ENCODE results near the gene CTDNEP1. TPM values are rescaled to one million over a fixed set of nuclear protein-coding genes. Genes with fewer than 3 reads are reported as not detected.

The CTDNEP1 gene
- total RNA-seq: 100 to 1,000 TPM in 4 of 7 donors, 10 to 100 TPM in 3; 83.1 to 133 (median 119) TPM
- 100 to 1,000 TPM in 1 of 3 donors, 10 to 100 TPM in 2; 69.3 to 104 (median 86.1) TPM for polyA plus RNA-seq
- long read RNA-seq, donor 1, transcript CTDNEP1-210 (8 exons, 1,708 nt): major isoform, 29 of 43 reads
- long read RNA-seq, donor 1, partial matches to known transcripts: 12 of 43 reads
- long read RNA-seq, donor 1, other reads (novel, unspliced or antisense): 0 of 43 reads
- long read RNA-seq, donor 2, transcript CTDNEP1-210 (8 exons, 1,708 nt): major isoform, 36 of 53 reads
- long read RNA-seq, donor 2, partial matches to known transcripts: 14 of 53 reads
- long read RNA-seq, donor 2, other reads (novel, unspliced or antisense): 0 of 53 reads

- Histone ChIP-seq H3K27me3 (replicated peaks in 1 of 7) (no peaks in the 10 kb centered on the region), H3K4me1 (peaks cover 30 to 64% (median 46%) of the 10 kb centered on the region in 6 donors), H3K4me3 (peak within 1 kb of the TSS; percentile 89 to 99 (median 94)), H3K9me3 (no peaks in the 10 kb centered on the region), H3K27ac (peak within 1 kb of the TSS; percentile 97 to 100 (median 99)), H3K36me3 (peaks cover 0 to 48% (median 33%) of the 10 kb centered on the region in 6 donors)
- WGBS, 5 donors: 1% methylated on average over 28 to 41 of the region's 41 CpGs
- TF ChIP-seq CTCF (IDR thresholded peaks at IDR 0.05 in 8 of 11, conservative IDR thresholded peaks at IDR 0.05 in 3 of 11) (no peak), POLR2AphosphoS5 (IDR thresholded peaks at IDR 0.05) (peak in 1 of 3 donors; percentile 74), POLR2A (IDR thresholded peaks at IDR 0.05) (peak in 1 of 3 donors; percentile 16)
- DNase-seq: peak; percentile 99
- intact Hi-C loops (cut with DNase I; ENCODE audit: low total_unique reads): no loop called here
Measured at GRCh38 chr17:7251661-7252175, at the start of gene CTDNEP1. TSS of gene CTDNEP1 (minus strand) at chr17:7251734. CDS start at chr17:7251296, 438 bp downstream.

DNA sequence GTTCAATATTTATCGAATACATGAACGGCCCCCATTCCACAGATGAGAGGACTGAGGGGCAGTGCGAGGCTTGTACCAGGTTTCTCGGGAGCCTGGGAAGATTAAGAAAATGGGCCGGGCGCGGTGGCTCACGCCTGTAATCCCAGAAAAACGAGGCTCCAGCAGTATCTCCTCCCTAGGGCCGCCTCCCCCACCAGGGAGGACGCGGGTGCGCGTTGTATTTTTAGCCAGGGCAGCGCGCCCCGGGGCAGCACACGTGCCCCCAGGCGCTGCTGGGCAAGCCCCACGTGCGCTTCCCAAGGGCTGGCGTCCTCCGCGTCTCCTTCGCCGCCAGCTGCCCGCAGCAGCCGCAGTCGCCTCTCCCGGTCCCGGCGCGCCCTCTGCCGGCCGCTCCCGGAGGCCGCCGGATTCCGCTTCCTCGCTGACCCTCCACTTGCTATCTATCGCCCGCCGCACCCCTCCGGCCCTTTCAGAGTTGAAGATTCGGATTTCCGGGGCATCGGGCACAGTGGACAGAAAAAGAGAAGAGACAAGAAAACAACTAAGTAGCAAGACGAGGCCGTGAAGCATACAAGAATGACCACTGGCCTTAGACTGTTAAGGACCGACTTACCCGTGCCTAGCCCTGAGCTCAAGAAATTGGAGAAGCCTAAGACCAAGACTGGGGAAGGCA, 44.8 kb upstream of the CTDNEP1 start:
- no peaks in the 10 kb centered on the region for H3K36me3 ChIP-seq
- peaks cover 17 to 40% (median 33%) of the 10 kb centered on the region in 6 donors for H3K4me1 ChIP-seq
- H3K27ac ChIP-seq: peak overlapping the region in 1 of 8 donors; percentile 7
- intact Hi-C loops (cut with DNase I; ENCODE audit: low total_unique reads): loop anchor here (2.0 to 10.0 kb wide), 2 partner anchors 16 to 48 kb away; partner anchors contain the start of gene SLC2A4
- WGBS, 5 donors: 4 to 6% (median 5%) methylated on average over 37 to 51 of the region's 51 CpGs
- H3K4me3 ChIP-seq: peak overlapping the region in 2 of 8 donors; percentile 37 to 52
- DNase-seq: peak; percentile 94
- peaks cover 0 to 61% (median 38%) of the 10 kb centered on the region in 7 donors for H3K27me3 ChIP-seq (replicated peaks in 1 of 7)
- TF ChIP-seq POLR2A (IDR thresholded peaks at IDR 0.05) (no peak), POLR2AphosphoS5 (IDR thresholded peaks at IDR 0.05) (peak; percentile 49 to 80 (median 68)), CTCF (IDR thresholded peaks at IDR 0.05 in 8 of 11, conservative IDR thresholded peaks at IDR 0.05 in 3 of 11) (peak; percentile 62 to 96 (median 89))
- H3K9me3 ChIP-seq: no peaks in the 10 kb centered on the region

DNA sequence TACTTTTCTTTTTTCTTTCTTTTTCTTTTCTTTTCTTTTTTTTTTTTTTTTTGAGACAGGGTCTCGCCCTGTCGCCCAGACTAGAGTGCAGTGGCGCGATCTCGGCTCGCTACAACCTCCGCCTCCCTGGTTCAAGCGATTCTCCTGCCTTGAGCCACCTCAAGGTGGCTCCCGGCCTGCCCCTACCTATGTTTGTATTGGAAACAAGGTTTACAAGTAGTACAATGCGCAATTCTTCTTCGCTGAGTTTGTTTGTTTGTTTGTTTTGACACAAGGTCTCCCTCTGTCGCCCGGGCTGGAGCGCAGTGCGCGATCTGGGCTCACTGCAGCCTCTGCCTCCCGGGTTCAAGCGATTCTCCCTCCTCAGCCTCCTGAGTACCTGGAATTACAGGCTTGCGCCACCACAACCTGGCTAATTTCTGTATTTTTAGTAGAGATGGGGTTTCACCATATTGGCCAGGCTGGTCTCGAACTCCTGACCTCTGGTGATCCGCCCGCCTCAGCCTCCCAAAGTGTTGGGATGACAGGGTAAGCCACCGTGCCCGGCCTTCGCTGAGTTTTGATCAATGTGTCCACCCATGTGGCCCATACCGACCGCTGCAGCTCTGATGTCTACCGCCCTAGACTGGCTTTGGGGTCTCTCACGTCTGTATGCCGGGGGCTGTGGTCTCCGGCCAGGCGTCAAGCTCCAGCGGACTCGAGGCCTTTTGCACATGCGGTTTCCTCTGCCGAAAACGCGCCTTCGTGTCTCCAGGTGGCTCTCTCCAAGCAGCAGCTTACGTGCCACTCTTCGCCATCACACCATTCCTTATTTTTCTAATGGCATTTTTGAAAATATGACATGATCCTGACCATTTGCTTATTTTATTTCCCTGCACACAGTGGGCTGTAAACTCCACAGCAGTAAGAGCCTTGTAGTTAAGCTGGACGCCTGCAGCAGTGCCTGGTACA, 44.0 kb upstream of the CTDNEP1 start:
- Histone ChIP-seq H3K36me3 (no peaks in the 10 kb centered on the region), H3K4me1 (peaks cover 17 to 40% (median 33%) of the 10 kb centered on the region in 6 donors), H3K4me3 (peak overlapping the region in 7 of 8 donors; percentile 20 to 68 (median 38)), H3K27me3 (replicated peaks in 1 of 7) (peaks cover 0 to 69% (median 38%) of the 10 kb centered on the region in 7 donors), H3K9me3 (no peaks in the 10 kb centered on the region), H3K27ac (peak overlapping the region in 1 of 8 donors; percentile 7)
- no peak for DNase-seq
- WGBS, 5 donors: 50 to 54% (median 52%) methylated on average over 38 to 42 of the region's 42 CpGs
- TF ChIP-seq POLR2A (IDR thresholded peaks at IDR 0.05) (no peak), CTCF (IDR thresholded peaks at IDR 0.05 in 8 of 11, conservative IDR thresholded peaks at IDR 0.05 in 3 of 11) (no peak), POLR2AphosphoS5 (IDR thresholded peaks at IDR 0.05) (no peak)
- intact Hi-C loops (cut with DNase I; ENCODE audit: low total_unique reads): loop anchor here (2.0 to 10.0 kb wide), 2 partner anchors 15 to 49 kb away; partner anchors contain the start of gene SLC2A4

All from spleen (tissue), 13 donors.